G401 (cell line): ENCODE results near the gene TM4SF4. TPM values are rescaled to one million over a fixed set of nuclear protein-coding genes. Genes with fewer than 3 reads are reported as not detected.

ENCODE experiments used
- DNase-seq: peaks from one replicate; pipeline ENCODE4 v3.0.0-alpha.2; 2015; ENCODE audit warnings: low spot score
- in situ Hi-C: cut with HindIII; loops from 2 replicates; pipeline ENCODE4 v1.10.0; 2016; ENCODE audit warnings: low sequenced_read_pairs, mixed read lengths
- total RNA-seq: library from RNA; depleted of rRNA; stranded (reverse); fragments of >200 nt; shearing (Covaris generic); gene quantifications from 2 replicates; pipeline ENCODE4 v1.2.3, GENCODE V29; 2014

Gene TM4SF4
- total RNA-seq, 1 experiment from 2014 or later = not detected

- no peak for DNase-seq
- in situ Hi-C loops = no loop called here
Measured at GRCh38 chr3:149506540-149506939, 32.0 kb downstream of the TM4SF4 start.

- DNase-seq = no peak
- in situ Hi-C loops = no loop called here
Measured at GRCh38 chr3:149506965-149507364, 32.5 kb downstream of the TM4SF4 start.

- in situ Hi-C loops = no loop called here
- no peak for DNase-seq
Measured at GRCh38 chr3:149507491-149508324, 33.2 kb downstream of the TM4SF4 start.

GRCh38 chr3:149509526-149509925 is 35.0 kb downstream of the TM4SF4 start:
- in situ Hi-C loops = no loop called here
- DNase-seq = no peak

DNA sequence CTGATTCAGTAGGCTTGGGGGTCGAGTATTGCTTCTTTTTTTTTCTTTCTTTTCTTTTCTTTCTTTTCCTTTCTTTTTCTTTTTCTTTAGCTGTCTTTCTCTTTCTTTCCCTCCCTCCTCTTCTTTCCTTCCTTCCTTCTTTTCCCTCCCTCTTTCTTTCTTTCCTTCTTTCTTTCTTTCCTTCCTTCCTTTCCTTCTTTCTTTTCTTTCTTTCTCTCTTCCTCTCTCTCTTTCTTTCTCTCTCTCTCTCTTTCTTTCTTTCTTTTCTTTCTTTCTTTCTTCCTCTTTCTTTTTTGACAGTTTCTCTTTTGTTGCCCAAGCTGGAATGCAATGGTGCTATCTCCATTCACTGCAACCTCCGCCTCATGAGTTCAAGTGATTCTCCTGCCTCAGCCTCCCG is 36.0 kb downstream of the TM4SF4 start:
- no peak for DNase-seq
- in situ Hi-C loops = no loop called here

GRCh38 chr3:149511040-149511626 is 36.6 kb downstream of the TM4SF4 start:
- in situ Hi-C loops = no loop called here
- no peak for DNase-seq

- in situ Hi-C loops = no loop called here
- DNase-seq = peak; percentile 77
Measured at GRCh38 chr3:149512073-149512782, 37.7 kb downstream of the TM4SF4 start.

GRCh38 chr3:149514471-149514870 is 40.0 kb downstream of the TM4SF4 start:
- in situ Hi-C loops = no loop called here
- no peak for DNase-seq

DNA sequence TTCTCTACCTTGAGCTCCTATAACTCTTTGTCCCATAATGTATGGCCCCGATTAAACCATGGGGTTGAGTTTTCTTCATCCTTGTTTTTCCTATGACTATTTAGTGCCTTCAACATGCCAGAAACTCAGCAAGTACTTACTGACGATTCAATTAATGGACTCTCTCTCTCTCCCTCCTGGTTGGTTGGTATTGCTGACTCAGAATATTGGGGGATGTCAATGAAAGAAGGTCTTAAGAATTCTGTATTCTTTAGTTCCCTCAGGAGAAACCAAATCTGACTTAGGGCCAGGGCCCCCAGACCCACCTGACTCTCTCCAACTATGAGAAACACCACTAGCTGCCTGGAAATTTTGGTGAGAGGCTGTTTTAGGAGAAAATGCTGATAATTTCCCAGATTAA is 40.8 kb downstream of the TM4SF4 start:
- in situ Hi-C loops = no loop called here
- no peak for DNase-seq

GRCh38 chr3:149516920-149517319 is 42.4 kb downstream of the TM4SF4 start:
- in situ Hi-C loops = no loop called here
- no peak for DNase-seq

GRCh38 chr3:149519912-149520311 is 45.4 kb downstream of the TM4SF4 start:
- in situ Hi-C loops = no loop called here
- no peak for DNase-seq

DNA sequence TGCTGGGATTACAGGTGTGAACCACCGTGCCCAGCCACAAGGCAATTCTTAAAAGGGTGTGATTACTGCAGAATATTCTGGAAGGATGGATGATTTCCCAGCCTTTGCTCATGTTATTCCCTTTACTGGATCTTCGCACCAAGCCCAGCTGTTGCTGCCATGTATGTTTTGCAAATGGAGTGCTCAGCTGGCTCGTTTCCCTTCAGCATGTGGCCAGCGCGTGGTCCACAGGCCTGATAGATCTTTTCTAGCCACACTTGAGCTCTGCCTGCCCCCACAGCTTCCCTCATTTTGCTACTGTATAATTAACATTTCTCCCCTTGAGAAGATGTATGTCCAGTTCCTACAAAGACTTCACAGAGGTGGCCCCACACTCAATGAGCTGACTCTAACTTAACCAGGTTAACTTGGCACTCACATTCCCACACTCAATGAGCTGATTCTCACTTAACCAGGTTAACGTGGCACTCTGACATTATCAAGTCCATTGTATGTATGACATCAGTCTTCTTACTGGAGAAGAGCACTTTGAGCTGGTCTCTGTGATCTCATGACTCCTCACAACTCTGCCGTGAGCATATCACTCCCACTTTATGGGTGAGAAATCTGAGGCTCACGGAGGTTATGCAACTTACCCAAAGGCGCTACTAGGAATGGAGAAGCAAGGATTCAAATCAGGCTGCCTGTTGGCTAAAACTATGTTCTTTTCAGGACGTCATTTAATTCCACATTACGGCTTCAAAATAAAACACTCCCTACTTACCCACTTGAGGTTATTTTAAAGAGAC is 49.2 kb downstream of the TM4SF4 start:
- in situ Hi-C loops = no loop called here
- no peak for DNase-seq

GRCh38 chr3:149527531-149528339 is 53.2 kb downstream of the TM4SF4 start:
- in situ Hi-C loops = no loop called here
- DNase-seq = no peak

DNA sequence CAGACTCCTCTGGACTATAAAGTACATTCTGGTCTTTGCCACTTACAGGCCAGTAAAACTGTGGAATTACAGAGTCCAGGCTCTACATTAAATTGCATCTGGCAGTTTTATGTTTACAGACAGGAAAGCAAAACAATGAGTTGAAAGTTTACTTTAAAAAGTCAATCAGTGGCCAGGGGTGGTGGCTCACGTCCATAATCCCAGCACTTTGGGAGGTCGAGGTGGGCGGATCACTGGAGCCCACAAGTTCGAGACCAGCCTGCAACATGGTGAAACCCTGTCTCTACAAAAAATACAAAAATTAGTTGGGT is 53.8 kb downstream of the TM4SF4 start:
- in situ Hi-C loops = no loop called here
- no peak for DNase-seq

- in situ Hi-C loops = no loop called here
- no peak for DNase-seq
Measured at GRCh38 chr3:149529099-149529498, 54.6 kb downstream of the TM4SF4 start.

DNA sequence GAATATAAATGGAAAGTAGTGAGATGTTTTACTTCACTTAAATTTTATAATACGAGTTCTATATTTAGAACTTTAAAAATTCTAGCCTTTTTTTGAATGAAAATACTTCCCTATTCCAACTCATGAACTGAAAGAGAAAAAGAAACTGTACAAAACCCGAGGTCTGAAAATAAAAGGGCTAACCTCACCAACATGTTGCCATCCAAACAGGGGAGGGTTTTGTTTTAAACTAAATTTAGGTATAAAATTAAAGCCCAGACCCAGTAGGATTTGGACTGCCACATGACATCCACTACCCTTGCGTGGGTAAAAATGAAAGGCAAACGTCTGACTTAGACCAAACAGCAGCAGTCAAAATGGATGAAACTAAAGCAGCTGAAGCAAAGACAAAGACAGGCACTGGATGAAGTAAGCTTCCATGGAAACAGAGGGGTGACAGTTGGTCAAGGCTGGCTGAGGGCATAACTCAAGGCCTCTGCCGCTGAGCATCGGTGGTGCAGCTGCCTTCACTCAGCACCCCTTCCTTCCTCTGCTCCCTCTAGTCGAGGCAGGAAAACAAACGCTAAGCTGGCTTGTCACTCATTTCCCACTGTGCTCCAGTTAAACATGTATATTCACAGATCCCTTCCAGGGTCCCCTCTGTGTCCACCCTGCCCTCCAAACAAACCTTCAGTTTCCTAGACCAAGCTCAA is 58.1 kb downstream of the TM4SF4 start:
- in situ Hi-C loops = no loop called here
- DNase-seq = no peak

DNA sequence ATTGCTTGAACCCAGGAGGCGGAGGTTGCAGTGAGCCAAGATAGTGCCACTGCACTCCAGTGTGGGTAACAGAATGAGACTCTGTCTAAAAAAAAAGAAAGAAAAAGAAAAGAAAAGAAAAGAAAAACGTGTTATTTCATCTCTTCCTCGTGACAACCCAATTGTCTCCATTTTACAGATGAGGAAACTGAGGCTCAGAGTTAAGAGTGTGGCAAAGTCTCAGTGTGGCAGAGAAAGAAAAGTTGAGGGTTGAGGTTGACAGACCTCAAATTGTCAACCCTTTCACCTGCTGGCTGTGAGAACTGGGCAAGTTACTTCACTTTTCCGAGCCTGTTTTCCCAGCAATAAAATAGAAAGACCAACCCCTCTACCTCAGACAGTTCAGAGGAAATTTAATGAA is 59.6 kb downstream of the TM4SF4 start:
- no peak for DNase-seq
- in situ Hi-C loops = no loop called here

- in situ Hi-C loops = no loop called here
- DNase-seq = no peak
Measured at GRCh38 chr3:149534671-149535332, 60.3 kb downstream of the TM4SF4 start.
